OCI-LY7 (cell line): ENCODE results near the gene ZNF780B.

Experiments
- EZH2phosphoT487 ChIP-seq: fragments of 200-600 bp; sonication (generic); IDR thresholded peaks from 2 replicates; pipeline ENCODE4 v1.6.1; 2018; ENCODE audit warnings: low read depth, borderline replicate concordance, mild to moderate bottlenecking, mixed run types, antibody characterized with exemption, low read length, moderate library complexity, mixed read lengths
- TF ChIP-seq, protein P1 (sequence below): fragments of 200-600 bp; sonication (generic); conservative IDR thresholded peaks from 2 replicates; pipeline ENCODE4 v1.5.1; 2014; ENCODE audit warnings: mild to moderate bottlenecking, antibody characterized with exemption, low read length, moderate library complexity, mixed read lengths

DNA sequence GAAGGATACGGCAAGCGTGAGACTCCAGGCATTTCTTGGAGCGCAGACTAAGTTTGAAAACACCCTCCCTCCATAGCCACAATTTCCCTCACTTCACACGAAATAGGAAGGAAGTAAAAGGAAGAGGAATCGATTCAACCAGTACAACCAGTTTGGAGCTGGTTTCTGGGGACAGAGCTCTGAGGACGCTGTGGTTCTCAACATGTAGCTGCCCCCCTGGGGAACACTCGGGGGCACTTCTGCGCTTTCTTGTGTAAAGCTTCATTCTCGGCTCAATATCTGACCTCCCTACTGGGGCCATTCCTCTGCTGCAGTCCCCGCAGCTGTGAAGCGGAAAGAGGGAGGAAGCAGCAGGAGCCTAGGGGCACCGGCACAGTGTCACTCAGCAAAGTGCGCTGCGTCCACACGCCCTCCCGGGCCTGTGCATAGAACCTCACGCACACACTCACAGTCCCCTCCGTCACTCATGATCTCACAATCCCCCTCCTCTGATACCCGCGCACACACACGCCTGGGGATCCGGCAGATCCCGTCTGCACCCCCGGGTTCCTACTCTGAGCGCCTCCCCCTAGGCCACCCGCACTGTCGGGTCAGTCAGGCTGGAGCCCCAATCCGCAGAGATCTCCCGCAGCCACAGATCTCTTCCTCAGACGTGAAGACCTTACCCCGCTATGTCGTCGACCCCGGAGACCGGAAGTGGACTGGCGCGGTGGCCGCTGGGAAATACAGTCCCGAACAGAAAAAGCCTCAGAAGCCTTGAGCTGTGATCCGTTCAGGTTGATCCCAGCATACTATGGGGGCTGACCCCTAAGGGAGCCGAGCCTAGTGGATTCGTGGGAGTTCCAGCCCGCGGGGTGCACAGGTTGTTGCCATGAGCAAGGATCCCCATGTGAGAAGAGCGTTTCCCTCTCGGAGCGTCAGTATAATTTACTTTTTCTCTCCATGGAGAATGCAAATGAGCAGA is 34.5 kb upstream of the ZNF780B start, which contains the start of gene ZNF780A:
- TF ChIP-seq, protein P1, sequence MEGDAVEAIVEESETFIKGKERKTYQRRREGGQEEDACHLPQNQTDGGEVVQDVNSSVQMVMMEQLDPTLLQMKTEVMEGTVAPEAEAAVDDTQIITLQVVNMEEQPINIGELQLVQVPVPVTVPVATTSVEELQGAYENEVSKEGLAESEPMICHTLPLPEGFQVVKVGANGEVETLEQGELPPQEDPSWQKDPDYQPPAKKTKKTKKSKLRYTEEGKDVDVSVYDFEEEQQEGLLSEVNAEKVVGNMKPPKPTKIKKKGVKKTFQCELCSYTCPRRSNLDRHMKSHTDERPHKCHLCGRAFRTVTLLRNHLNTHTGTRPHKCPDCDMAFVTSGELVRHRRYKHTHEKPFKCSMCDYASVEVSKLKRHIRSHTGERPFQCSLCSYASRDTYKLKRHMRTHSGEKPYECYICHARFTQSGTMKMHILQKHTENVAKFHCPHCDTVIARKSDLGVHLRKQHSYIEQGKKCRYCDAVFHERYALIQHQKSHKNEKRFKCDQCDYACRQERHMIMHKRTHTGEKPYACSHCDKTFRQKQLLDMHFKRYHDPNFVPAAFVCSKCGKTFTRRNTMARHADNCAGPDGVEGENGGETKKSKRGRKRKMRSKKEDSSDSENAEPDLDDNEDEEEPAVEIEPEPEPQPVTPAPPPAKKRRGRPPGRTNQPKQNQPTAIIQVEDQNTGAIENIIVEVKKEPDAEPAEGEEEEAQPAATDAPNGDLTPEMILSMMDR, result no peak
- TF ChIP-seq EZH2phosphoT487, result no peak
